HG02973 (cell line): Measurements from ENCODE around the gene CELF4.

Source experiments
- ATAC-seq: cut with Tn5 transposase; IDR thresholded peaks from one replicate; pipeline ENCODE4 v1.9.1; 2021; ENCODE audit warnings: moderate library complexity; ENCODE audit not compliant: unreplicated experiment

Gene CELF4

DNA sequence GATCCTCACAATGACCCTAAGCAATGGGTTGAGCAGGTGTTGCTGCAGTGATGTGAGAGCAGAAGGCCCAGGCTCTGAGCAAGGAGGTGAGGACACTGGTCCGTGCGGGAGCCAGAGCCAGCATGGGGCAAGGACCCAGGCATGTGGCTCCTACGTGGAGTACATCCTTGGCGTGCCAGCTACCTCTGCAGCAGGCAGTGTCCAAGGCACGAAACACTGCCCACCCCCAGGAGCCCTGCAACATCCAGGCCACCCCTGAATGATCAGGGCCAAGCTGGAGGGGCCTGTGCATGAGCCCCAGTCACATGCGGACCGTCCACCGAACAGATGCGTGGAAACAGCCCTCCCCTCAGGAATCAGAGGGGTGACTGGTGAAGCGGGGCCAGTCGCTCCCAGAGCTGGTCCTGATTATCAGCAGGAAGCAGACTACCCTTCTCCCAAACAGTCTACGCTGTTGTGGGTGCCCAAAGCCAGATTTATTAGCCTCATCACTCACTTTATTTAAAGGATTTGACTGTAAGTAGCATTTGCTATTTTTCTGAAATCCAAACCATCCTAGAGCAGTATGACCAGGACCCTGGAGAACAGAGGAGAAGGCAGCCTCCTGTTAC, 16.8 kb downstream of the CELF4 start:
- ATAC-seq, result no peak

DNA sequence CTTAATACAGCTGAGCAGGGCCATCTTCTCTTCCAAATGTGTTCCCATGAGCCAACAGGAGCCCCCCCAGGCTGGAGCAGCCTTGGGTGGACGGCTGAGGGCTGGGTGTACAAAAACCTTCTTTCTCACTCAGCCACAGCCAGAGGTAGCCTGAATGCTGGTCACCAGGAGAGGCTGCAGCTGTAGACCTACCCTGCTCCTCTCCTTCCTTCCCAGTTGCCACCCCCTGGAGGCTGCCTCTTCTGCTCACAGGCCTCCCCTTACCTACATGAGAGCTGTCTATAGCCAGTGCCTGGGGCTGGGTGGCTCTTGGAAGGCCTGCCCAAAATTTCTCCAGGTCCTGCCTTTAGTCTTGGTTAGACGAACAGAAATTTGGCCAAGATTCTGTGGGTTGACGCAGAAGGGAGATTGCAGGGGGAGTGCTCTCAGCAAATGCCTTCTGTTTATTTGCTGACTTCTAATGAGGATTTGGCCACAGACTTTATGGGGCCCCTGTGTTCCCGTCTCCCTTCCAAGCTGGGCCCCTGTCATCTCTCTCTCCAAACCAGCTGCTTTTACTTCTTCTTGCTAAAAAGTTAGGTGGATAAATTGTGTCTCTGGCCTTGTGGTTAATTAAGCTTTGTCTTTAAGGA, 18.3 kb downstream of the CELF4 start:
- no peak for ATAC-seq

DNA sequence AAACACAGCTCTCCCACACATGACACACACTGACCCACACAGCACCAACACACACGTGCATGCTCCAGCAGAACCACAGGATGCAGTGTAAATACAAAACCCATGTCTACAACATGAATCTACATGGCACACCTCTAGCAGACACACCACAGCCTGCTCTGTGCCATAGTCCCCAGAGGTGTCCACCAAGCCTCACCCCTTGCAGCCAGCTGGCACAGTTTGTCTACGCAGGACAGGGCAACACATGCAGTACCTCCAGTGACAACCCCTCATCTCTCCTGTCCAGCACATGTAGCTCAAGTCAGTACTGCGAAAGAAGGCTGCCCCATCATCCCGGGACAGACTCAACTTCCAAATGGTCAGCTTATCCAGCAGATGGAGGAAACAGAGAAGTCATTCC, 18.9 kb downstream of the CELF4 start:
- no peak for ATAC-seq

DNA sequence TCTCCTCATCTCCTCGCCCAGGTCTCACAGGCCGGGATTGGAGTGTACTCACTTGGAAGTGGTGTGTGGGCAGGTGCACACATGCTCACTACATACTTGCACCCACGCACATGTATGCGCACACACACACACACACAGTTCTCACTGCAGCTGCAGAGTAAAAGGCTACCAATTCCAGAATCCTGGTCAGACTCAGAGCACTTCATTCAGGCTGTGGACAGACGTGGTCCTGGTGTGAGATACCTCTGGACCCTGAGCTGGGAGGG, 19.4 kb downstream of the CELF4 start:
- ATAC-seq, result no peak

DNA sequence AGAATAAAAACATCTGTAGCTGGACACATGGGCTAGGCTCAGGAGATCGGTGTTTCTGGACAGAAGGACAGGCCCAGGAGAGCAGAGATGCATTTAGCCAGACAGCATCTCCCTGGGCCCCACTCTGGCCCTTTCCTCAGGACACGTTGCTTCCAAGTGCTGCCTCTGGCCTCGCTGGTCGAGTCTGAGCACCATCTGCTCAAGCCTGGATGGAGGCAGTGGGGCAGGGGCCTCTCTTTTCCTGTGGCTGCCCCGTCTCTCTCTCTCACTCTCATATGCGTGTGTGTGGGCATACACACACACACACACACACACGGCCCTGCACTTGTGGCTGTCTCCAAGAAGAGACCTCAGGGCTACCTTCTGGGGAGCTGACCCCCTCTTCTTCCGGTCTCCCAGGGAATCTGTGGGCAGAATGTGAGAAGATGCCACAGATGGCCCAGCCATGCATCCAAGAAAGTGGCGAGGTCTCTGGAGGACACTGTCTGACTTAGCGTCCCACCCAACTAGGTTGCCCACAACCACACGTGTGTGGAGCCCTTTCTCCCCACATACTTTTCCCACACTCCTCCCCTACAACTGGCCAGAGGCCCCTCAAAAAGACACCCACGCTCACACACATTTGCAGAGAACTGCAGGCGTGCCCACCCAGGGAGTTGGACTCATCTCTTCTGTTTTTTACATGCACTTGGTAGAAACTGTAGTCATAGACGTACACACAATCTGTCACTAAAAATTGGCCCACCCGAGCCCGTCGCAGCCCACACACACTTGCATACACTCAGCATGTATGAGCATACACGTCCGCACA, 19.9 kb downstream of the CELF4 start:
- no peak for ATAC-seq

DNA sequence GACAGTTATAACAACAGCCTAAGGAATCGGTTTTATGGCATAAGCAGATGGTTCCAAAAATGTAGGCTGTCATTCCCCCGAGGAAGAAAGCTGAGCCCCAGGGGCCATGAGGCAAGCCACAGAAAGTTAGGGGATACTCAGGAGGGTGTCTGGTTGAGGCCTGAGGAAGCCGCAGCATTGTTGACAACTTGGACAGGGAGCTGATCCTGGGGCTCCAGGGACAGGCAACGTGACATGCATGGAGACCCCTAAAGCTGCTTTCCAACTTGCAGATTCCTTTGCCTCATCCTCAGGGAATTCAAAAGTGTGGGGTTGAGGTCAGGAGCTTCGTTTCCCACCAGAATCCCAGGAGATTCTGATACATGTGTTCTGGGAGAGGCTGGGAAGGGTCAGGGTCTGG, 20.9 kb downstream of the CELF4 start:
- no peak for ATAC-seq

DNA sequence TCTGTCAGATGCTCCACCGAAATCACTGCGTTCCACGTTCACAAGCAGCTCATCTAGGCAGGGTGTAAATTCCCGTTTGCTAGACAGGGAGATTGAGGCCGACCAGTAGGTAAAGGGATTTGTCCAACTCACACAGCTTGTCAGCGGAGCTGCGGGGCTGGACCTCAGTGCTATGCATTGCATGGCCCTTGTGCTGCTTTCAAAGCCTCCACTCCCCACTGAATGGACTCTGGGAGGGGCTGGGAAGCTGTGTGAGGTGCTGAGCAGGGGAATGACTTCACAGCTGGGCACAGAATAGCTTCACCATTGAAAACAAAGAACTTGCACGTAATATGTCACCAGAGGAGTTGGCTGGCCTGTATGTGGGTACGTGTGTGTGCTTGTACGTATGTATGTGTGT, 21.4 kb downstream of the CELF4 start:
- no peak for ATAC-seq

DNA sequence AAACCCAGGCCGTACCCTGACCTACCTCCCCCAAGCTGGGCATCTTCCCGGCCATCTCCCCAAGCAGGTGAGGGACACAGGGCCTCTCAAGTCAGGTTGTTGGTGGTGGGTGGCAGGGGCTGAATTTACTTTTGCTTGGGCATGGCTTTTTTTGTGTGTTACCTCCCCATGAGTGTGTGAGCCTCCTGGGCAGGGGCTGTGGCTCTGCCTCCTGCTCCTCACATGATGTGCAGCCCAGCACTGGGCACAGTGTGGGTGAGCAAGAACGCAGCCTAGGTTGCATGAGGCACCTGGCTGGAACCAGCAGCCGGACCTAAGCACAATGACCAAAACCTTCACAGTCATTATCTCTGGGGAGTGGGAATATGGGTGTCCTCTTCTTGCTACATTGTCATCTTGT, 22.3 kb downstream of the CELF4 start:
- ATAC-seq, result no peak

DNA sequence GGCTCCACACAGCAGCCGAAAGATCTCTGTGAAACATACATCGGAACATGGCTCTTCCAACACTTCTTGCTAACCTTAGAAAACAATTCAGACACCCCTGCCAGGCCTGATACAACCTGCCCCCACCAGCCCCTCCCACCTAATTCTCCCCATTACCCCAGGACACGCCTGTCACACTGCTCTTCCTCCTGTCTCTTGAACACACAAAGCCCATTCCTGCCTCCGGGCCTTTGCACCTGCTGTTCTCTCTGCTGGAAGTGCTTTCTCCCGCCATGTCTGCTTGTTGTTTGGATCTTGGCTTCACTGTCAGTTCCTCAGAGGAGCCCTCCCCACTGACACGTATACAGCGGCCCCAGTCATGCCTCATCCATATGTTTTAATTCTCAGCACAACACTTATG, 24.1 kb downstream of the CELF4 start:
- ATAC-seq, result no peak

DNA sequence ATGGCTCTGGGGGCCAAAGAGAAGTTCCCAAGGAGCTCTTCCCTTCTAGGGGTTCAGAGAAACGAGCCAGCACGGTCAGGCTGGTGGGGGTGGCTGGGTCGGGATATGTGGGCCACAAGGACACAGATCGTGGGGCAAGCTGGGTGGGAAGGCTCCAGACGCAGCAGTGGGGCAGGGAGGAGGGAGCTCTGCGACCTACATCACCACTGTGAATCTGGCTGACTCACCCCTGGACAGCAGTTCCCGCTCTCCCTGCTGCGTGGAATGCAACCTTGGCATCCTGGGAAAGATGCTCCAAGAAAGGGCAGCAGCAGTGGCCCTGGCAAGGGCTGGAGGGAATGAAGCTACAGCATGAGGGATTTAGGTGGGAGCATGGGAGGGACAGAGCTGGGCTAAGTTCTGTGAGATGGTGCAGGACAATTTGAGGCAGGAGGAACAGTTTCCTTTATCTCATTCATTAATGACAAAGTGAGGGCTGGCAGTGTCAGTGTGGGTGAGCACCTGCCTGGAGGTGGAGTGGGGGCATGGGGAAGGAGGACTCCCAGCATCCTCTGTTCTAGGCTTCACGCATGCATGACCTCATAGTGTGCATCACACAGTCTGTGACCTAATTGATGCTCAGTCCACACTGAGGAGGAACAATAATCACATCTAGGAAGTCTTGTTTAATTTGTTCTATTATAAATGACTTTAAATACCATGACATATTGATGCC, 25.0 kb downstream of the CELF4 start:
- no peak for ATAC-seq

DNA sequence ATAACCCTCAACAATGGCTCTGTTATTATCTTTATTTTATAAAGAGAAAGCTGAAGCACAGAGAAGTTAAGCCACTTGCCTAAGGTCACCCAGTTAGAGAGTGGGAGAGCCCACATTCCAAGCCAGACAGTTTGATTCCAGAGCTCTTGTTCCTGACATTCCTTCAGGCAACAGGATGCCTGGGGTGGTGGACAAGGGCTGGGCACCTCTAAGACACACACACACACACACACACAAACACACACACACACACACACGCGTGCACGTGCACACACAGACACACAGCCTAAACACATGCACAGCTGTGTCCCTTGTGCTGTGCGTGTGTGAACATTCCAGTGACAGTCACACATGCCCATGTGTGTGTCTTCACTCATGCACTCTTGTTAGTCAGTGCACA, 26.4 kb downstream of the CELF4 start:
- no peak for ATAC-seq

DNA sequence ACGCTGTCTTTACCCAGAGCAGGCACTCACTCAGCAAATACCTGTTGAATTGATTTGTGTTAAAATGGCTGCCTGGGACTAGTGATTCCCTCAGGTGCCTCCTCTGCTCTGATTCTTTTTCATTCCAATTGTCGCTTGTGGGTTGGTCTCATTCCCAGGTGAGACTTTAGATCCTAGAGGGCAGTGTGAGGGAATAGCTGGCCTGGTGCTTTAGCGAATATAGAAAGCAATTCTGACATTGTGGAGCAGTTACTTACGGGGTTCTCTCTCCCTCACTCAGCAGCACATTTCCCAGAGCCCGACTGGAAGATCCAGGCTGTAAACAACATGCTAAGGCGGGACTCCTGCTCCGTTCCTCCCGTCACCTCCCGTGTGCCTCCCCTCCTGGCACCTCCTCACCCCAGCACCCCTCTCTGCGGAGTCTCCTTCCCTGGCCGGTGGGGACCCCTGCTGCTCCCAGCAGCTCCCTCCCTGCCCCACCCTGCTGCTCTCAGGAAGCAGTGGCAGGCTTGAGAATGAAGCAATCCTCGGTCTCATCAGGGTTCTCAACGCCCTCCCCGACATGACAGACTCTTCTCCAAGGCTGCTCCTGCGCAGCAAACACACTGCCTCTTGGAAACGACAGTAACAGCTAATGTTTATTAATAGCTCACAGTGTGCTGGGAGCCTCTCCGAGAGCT, 26.9 kb downstream of the CELF4 start:
- no peak for ATAC-seq

DNA sequence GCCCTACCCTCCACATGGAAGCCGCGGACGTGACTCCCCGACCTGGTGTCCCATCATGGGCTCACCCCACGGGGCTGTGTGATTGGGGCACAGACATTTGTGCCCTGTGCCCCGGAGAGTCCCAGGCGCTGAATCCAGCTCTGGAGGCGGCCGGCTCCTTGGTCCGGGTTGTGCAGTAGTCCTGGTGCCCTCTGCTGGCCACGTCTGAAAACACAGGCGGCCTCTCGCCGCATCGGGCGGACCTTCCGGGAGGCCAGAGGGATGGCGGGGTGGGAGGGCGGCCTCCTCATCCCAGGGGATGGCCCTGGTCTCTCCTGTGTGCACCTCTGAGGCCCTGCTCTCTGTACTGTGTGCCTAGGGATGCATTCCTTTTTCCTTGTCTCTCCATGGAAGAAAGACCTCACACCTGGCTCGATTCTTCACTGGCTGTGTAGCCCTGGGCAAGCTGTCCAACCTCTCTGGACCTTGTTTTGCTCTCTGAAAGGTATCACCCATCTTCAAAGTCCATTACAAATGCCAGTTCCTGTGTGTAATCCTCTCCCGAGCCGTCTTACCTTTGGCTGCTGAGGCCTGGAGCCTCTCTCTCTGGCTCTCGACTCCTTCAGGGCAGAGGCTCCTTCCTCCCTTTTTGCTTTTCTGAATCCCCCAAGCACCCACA, 27.6 kb downstream of the CELF4 start:
- ATAC-seq, result peak; percentile 90

DNA sequence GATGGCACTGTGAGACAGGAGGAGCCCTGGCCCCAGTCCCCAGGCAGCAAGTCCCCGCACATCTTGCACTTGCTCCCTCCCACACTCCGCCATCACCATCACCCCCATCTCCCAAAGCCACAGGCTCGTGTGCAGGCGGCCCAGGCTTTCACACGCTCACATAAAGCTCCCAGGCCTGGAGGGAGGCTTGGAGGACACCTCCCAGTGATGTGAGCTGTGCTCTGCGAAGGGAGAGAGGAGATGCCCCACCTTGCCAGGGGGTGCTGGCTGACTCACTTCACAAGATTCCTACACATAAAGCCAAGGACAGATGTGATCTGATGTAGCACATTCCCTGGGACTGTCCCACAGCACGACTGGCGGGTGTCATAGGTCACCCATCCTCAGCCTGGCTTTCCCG, 28.9 kb downstream of the CELF4 start:
- no peak for ATAC-seq

DNA sequence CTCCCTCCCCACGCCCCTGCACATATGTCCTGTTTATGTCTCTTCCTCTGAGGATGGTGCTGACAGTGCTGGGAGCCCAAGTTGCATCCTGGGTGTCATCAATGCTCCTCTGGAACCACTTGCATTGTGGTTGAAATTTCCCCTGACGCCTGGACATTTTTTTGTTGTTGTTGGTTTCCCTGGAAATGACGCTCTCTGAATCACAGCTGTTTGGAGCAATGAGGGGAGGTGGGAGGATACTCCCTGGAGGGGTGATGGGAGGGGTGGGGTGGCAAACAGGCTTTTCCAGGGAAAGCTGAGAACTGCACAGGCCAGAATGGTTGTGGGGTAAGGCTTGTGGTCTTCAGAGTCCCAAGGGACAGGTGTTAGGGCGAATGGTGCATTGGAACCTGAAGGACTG, 29.6 kb downstream of the CELF4 start:
- ATAC-seq, result no peak

DNA sequence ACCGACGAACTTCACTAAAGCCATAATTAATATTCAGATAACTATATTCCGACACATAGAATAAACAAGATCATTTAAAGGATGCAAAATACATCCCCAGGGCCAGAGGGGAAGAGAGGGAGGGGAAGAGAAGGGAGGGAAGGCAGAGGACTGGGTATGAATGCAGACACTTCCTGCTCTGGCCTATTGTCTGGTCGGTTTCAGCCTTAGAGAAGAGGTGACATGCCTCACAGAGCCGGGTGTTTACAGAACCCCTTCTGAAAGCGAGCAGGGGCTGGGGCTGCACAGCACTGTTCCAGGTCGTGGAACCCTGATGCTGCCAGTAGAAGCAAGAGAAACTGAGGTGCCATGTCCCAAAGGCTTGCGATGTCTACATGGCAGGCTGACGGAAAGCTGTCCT, 31.0 kb downstream of the CELF4 start:
- ATAC-seq, result no peak

DNA sequence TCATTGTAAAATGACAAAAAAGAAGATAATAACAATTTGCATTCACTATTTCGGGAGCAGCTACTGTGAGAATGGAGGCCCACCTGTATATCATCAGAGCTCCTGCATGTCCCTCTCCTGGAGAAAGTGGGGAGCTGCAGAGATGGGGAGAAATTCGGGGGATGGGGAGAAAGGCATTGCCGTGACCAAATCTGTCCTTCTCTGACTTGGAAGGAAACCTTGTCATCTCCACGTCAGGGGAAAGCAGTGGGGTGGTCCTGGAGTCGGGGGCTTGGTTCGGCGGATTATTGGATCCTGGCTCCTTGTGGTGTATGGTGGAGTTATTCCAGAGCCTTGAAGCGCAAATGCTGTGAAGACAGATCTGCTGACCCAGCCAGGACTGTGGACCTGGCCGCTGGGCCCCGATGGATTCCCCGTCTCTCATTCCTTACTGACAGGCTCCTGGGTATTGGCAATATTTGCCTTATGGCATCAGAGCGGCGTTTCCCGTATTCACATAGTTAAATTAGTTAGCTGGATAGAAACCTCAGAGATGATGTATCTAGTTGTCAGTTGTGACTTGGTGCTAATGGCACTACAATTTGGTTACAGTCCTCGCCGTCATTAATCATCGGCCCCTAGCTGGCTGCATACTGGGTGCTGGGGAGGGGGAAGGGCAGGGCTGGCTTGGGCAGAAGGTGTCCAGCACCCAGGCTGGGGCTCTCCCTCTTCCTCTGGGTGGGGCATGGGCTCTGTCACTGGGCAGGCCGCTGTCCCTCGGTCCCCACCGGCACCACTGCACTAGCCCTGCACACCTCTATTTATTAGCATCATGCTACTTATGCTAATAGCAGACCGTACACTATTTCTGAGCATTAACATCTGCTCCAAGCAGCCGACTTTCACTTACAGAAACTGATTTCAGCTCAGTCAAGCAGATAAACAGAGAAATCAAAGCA, 31.7 kb downstream of the CELF4 start:
- no peak for ATAC-seq

DNA sequence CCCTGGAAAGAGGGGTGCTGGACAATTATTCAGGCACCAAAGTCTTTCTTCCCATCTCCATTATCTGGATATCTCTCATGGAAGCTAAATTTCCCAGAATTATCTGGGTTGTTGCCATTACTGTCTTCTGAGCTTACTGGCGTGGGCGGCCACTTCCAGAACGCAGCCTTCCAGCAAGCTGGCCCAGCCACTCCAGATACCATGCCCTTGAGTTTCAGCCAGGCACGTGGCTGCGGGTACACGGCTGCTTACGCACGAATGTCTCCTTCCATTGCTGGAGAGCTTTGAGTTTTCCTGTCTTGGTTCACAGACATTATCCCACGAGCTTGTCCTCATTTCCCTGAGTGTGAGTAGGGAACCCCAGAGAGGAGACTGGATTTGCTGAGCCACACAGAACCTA, 32.7 kb downstream of the CELF4 start:
- ATAC-seq, result no peak

DNA sequence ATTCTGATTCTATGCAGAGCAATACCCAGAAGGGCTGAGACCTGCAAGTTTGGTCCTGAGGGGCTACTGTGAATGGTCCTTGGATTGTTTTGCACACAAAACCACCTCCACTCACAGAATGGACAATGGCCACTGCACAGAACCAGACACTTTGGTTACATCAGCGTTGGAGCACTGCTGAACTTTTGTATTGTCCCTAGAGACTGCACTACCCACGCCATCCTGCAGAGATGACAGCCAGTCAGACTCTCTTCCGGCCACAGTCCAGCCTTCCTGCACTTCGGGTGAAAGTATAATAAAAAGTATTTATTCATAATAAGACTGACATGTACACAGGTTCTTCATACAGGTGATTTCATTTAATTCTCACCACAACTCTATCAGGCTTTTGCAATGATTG, 35.7 kb downstream of the CELF4 start:
- peak; percentile 77 for ATAC-seq

DNA sequence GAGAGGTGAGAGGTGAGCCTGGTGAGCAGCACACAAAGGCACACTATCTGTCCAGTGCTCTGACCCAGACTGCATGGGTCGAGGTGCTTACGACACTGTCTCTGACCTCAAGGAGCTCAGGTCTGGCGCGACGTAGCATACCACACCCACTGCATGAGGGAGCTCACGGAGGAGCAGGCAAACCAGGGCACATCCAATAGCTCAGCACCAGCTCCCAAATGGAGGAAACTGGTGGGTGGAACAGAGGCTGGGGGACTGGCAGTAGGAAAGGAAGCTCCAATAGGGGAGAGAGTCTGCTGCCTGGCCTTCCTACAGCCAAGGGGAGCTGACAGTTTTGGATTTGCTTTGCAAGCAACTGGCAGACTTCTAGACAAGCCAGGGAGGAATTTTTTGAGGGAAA, 36.3 kb downstream of the CELF4 start:
- ATAC-seq, result no peak
